ENCODE data around the gene VARS1.

VARS1 gene

GRCh38 chr6:31768363-31769257, 26.9 kb downstream of the VARS1 start:
- DNase-seq, result no peak

GRCh38 chr6:31767096-31767645, 28.4 kb downstream of the VARS1 start:
- no peak for DNase-seq

GRCh38 chr6:31765910-31766794, 29.4 kb downstream of the VARS1 start:
- no peak for DNase-seq

GRCh38 chr6:31765559-31765909, 30.0 kb downstream of the VARS1 start:
- no peak for DNase-seq

GRCh38 chr6:31764198-31764597, 31.4 kb downstream of the VARS1 start:
- no peak for DNase-seq

GRCh38 chr6:31763619-31763940, 32.0 kb downstream of the VARS1 start:
- no peak for DNase-seq

GRCh38 chr6:31762878-31763618, 32.5 kb downstream of the VARS1 start:
- no peak for DNase-seq

GRCh38 chr6:31762356-31762755, 33.2 kb downstream of the VARS1 start, which contains the start of gene SAPCD1:
SAPCD1 (plus strand) TSS chr6:31762656; CDS start chr6:31763055, 399 bp downstream.
- DNase-seq, result no peak

GRCh38 chr6:31761343-31761742, 34.2 kb downstream of the VARS1 start:
- DNase-seq, result no peak

GRCh38 chr6:31760790-31761189, 34.8 kb downstream of the VARS1 start:
- no peak for DNase-seq

GRCh38 chr6:31758281-31758680, 37.3 kb downstream of the VARS1 start:
- DNase-seq, result no peak

- DNase-seq, result no peak
Observed at GRCh38 chr6:31752739-31753319, 42.7 kb downstream of the VARS1 start.

GRCh38 chr6:31750411-31751022, 45.0 kb downstream of the VARS1 start:
- no peak for DNase-seq

- DNase-seq, result no peak
Observed at GRCh38 chr6:31749301-31750036, 46.1 kb downstream of the VARS1 start.
